HepG2 (cell line): ENCODE measurements around the gene SREBF1. TPM values are rescaled to one million over a fixed set of nuclear protein-coding genes. Genes with fewer than 3 reads are reported as not detected.
A peak's percentile ranks its signal among the peaks of the same experiment; 100 is the strongest.

Source experiments
- ATM ChIP-seq: fragments of 450-650 bp; IDR thresholded peaks from 2 replicates; pipeline ENCODE4 v1.7.1; 2017; ENCODE audit warnings: mild to moderate bottlenecking, borderline replicate concordance
- DR1 ChIP-seq: sonication (generic); formaldehyde crosslinking; IDR thresholded peaks from 2 replicates; pipeline ENCODE4 v1.8.0; 2021; ENCODE audit warnings: mild to moderate bottlenecking, missing genetic modification reagents, inconsistent platforms
- FOXA3 ChIP-seq: IDR thresholded peaks from 2 replicates; pipeline ENCODE4 v1.6.1; 2016; ENCODE audit warnings: missing genetic modification reagents, missing compliant biosample characterization
- FOXM1 ChIP-seq: sonication (generic); formaldehyde crosslinking; IDR thresholded peaks from 2 replicates; pipeline ENCODE4 v1.5.0; 2020; ENCODE audit warnings: missing genetic modification reagents
- GATAD2A ChIP-seq: IDR thresholded peaks from 2 replicates; pipeline ENCODE4 v1.6.1; 2016
- GPN1 ChIP-seq: sonication (generic); formaldehyde crosslinking; IDR thresholded peaks from 2 replicates; pipeline ENCODE4 v1.5.1; 2020; ENCODE audit warnings: missing genetic modification reagents, borderline replicate concordance
- HIC2 ChIP-seq: sonication (generic); formaldehyde crosslinking; IDR thresholded peaks from 2 replicates; pipeline ENCODE4 v1.9.0; 2022; ENCODE audit warnings: low read depth, missing genetic modification reagents
- MTA1 ChIP-seq: sonication (generic); formaldehyde crosslinking; IDR thresholded peaks from 2 replicates; pipeline ENCODE4 v1.4.0; 2020; ENCODE audit warnings: missing genetic modification reagents, mild to moderate bottlenecking, borderline replicate concordance
- NCOR1 ChIP-seq: fragments of 200-600 bp; sonication (generic); IDR thresholded peaks from 2 replicates; pipeline ENCODE4 v1.7.0; 2017; ENCODE audit warnings: antibody characterized with exemption, low read length, borderline replicate concordance
- NFE2 ChIP-seq: sonication (generic); formaldehyde crosslinking; IDR thresholded peaks from 2 replicates; pipeline ENCODE4 v1.4.0; 2020; ENCODE audit warnings: missing genetic modification reagents
- NR2F6 ChIP-seq, 2 experiments: IDR thresholded peaks; 2 replicates each; pipeline ENCODE4 v1.6.1; 2016; ENCODE audit warnings: antibody characterized with exemption in 1 of 2, mild to moderate bottlenecking in 1 of 2
- PLSCR1 ChIP-seq: sonication (generic); formaldehyde crosslinking; IDR thresholded peaks from 2 replicates; pipeline ENCODE4 v1.5.0; 2020; ENCODE audit warnings: missing genetic modification reagents, mild to moderate bottlenecking, borderline replicate concordance
- POLR2A ChIP-seq, 2 experiments: IDR thresholded peaks; 2 replicates each; pipeline ENCODE4 v1.6.1; 2011; ENCODE audit warnings: low read depth in 2 of 2, low read length in 2 of 2, mild to moderate bottlenecking in 1 of 2, moderate library complexity in 1 of 2; ENCODE audit not compliant: insufficient read depth in 1 of 2
- POLR2G ChIP-seq: fragments of 200-400 bp; formaldehyde crosslinking; IDR thresholded peaks from 2 replicates; pipeline ENCODE4 v1.6.1; 2018; ENCODE audit warnings: mild to moderate bottlenecking, low read depth, low read length, moderate library complexity
- RARA ChIP-seq: IDR thresholded peaks from 2 replicates; pipeline ENCODE4 v1.6.1; 2016; ENCODE audit warnings: missing genetic modification reagents, missing compliant biosample characterization
- RFX3 ChIP-seq: IDR thresholded peaks from 2 replicates; pipeline ENCODE4 v1.6.1; 2016; ENCODE audit warnings: missing biosample characterization, missing genetic modification reagents
- SOX13 ChIP-seq, 3 experiments: fragments of 450-650 bp in 1 of 3; sonication (generic) in 1 of 3; formaldehyde crosslinking in 1 of 3; IDR thresholded peaks in 2 of 3; conservative IDR thresholded peaks in 1 of 3; 2 replicates each; pipeline versions ENCODE4 v1.5.0 to v1.6.1; 2016 to 2020; ENCODE audit warnings: antibody characterized with exemption in 1 of 3, mild to moderate bottlenecking in 1 of 3, missing compliant biosample characterization in 1 of 3, missing genetic modification reagents in 1 of 3, moderate library complexity in 1 of 3
- SPEN ChIP-seq: sonication (generic); formaldehyde crosslinking; IDR thresholded peaks from 2 replicates; pipeline ENCODE4 v1.5.1; 2020; ENCODE audit warnings: low read depth, mild to moderate bottlenecking, missing genetic modification reagents
- TFAP4 ChIP-seq: sonication (generic); IDR thresholded peaks from 2 replicates; pipeline ENCODE4 v1.6.1; 2016; ENCODE audit warnings: low read depth, borderline replicate concordance
- TGIF2 ChIP-seq: IDR thresholded peaks from 2 replicates; pipeline ENCODE4 v1.6.1; 2016; ENCODE audit warnings: control low read depth, missing compliant biosample characterization
- ZBTB20 ChIP-seq: sonication (generic); formaldehyde crosslinking; IDR thresholded peaks from 2 replicates; pipeline ENCODE4 v1.8.1; 2023; ENCODE audit warnings: missing genetic modification reagents, low read depth, mild to moderate bottlenecking, borderline replicate concordance
- ZFP41 ChIP-seq: sonication (generic); formaldehyde crosslinking; IDR thresholded peaks from 2 replicates; pipeline ENCODE4 v1.4.0; 2020; ENCODE audit warnings: mild to moderate bottlenecking, missing genetic modification reagents, borderline replicate concordance
- ZNF160 ChIP-seq: sonication (generic); formaldehyde crosslinking; IDR thresholded peaks from 2 replicates; pipeline ENCODE4 v1.8.0; 2022; ENCODE audit warnings: mild to moderate bottlenecking, inconsistent platforms, missing genetic modification reagents
- ZNF431 ChIP-seq: sonication (generic); formaldehyde crosslinking; IDR thresholded peaks from 2 replicates; pipeline ENCODE4 v1.9.0; 2022; ENCODE audit warnings: missing genetic modification reagents, low read depth, mild to moderate bottlenecking, borderline replicate concordance
- ZNF7 ChIP-seq: IDR thresholded peaks from 2 replicates; pipeline ENCODE4 v1.6.1; 2016; ENCODE audit warnings: missing biosample characterization, missing genetic modification reagents
- polyA plus RNA-seq, 8 experiments: library from polyadenylated mRNA; depleted of rRNA in 3 of 8; stranded (reverse) in 7 of 8; unstranded in 1 of 8; fragments of >200 nt; fragmentation: Illumina TruSeq in 4 of 8; extraction: Trizol in 4 of 8; gene quantifications; 2 replicates each; pipeline versions ENCODE4 v1.2.1 to v1.2.3, GENCODE V29; 2011 to 2016; ENCODE audit warnings: low read depth in 4 of 8, missing spikeins in 1 of 8, mixed read lengths in 1 of 8; ENCODE audit not compliant: insufficient read depth in 1 of 8
- total RNA-seq, 5 experiments: library from RNA; depleted of rRNA; stranded (reverse); fragments of >200 nt; fragmentation: Illumina TruSeq; extraction: Trizol; gene quantifications; 2 replicates each; pipeline ENCODE4 v1.2.3, GENCODE V29; 2016; ENCODE audit warnings: low read depth in 1 of 5

The SREBF1 gene
- total and polyA plus RNA-seq, 2 of the 13 experiments (the other 11 are each of a cell fraction or from before 2014, with no cell fraction given) = 34.3 to 38.0 TPM

GRCh38 chr17:17811381-17812210 lies 25.2 kb downstream of the SREBF1 start (continued):
- no peak for TF ChIP-seq PLSCR1 (CRISPR knock-in tag)
- TF ChIP-seq FOXM1 = no peak
- no peak for TF ChIP-seq NR2F6 (IDR thresholded peaks at IDR 0.05)
- TF ChIP-seq NR2F6 (CRISPR knock-in tag; IDR thresholded peaks at IDR 0.05) = peak; percentile 61; the same call in 1 of the 2 replicates
- TF ChIP-seq ZNF160 (CRISPR knock-in tag) = peak; percentile 16; the same call in 1 of the 2 replicates
- peak in 1 of 2 experiments; percentile 42; a peak in 2 of 4 replicates for TF ChIP-seq POLR2A (IDR thresholded peaks at IDR 0.05; ENCODE audit: insufficient read depth in 1 of 2, low read depth in 2 of 2, low read length in 2 of 2)
- peak; percentile 49; the same call in 1 of the 2 replicates for TF ChIP-seq FOXA3 (CRISPR knock-in tag)
- peak; percentile 63 for TF ChIP-seq RARA (CRISPR knock-in tag)
- TF ChIP-seq POLR2G = 0 out of 2 replicates have a peak, but pooled peaks have one; percentile 10
- no peak for TF ChIP-seq GATAD2A (CRISPR knock-in tag)
- no peak for TF ChIP-seq DR1
- TF ChIP-seq HIC2 (CRISPR knock-in tag) = peak; percentile 18; the same call in 1 of the 2 replicates
- no peak for TF ChIP-seq ZNF7 (CRISPR knock-in tag)
- TF ChIP-seq TGIF2 (CRISPR knock-in tag) = no peak
- no peak for TF ChIP-seq RFX3 (CRISPR knock-in tag)
- TF ChIP-seq SPEN = 0 out of 2 replicates have a peak, but pooled peaks have one; percentile 25
- no peak for TF ChIP-seq SOX13 (IDR thresholded peaks at IDR 0.05)
- TF ChIP-seq SOX13 (CRISPR knock-in tag; conservative IDR thresholded peaks at IDR 0.05 in 1 of 2, IDR thresholded peaks at IDR 0.05 in 1 of 2) = peak in 1 of 2 experiments; percentile 19; a peak in 1 of 4 replicates
- TF ChIP-seq NCOR1 = 0 out of 2 replicates have a peak, but pooled peaks have one; percentile 23
- TF ChIP-seq ZBTB20 = peak; percentile 16; the same call in 1 of the 2 replicates
- TF ChIP-seq ZFP41 (CRISPR knock-in tag) = 0 out of 2 replicates have a peak, but pooled peaks have one; percentile 38
- TF ChIP-seq NFE2 = no peak
- TF ChIP-seq TFAP4 = peak; percentile 32; the same call in 1 of the 2 replicates
- no peak for TF ChIP-seq GPN1 (CRISPR knock-in tag)
- TF ChIP-seq ATM = no peak
- 0 out of 2 replicates have a peak, but pooled peaks have one; percentile 45 for TF ChIP-seq ZNF431
- no peak for TF ChIP-seq MTA1 (CRISPR knock-in tag)
